Left lobe of liver (tissue), 2 donors: ENCODE data around the gene ATG7. TPM values are rescaled to one million over a fixed set of nuclear protein-coding genes. Genes with fewer than 3 reads are reported as not detected.
"Not testable (repeated sequence)": the region's sequence is repeated elsewhere in the genome, so short reads cannot be mapped to it uniquely, and the experiment has no call there.

Experiments used
- ATAC-seq: fragments of 200-7000 bp; cut with Tn5 transposase; one replicate; pipeline ENCODE4 v1.9.1; 2020; ENCODE audit warnings: mild to moderate bottlenecking, moderate library complexity
- DNase-seq: peaks from one replicate; pipeline ENCODE4 v3.0.0-alpha.2; 2020; ENCODE audit warnings: low spot score
- total RNA-seq: library from RNA; stranded (reverse); gene quantifications from one replicate; pipeline ENCODE4 v1.2.1, GENCODE V29; 2021
- donor health status: DM: no; HTN: no; CAD: no; lungs with moderate emphysema.
- donor health status: DM: no; HTN: yes; CAD: no.

ATG7 gene
- total RNA-seq, 1 donor from 2014 or later = 12.2 TPM

DNA sequence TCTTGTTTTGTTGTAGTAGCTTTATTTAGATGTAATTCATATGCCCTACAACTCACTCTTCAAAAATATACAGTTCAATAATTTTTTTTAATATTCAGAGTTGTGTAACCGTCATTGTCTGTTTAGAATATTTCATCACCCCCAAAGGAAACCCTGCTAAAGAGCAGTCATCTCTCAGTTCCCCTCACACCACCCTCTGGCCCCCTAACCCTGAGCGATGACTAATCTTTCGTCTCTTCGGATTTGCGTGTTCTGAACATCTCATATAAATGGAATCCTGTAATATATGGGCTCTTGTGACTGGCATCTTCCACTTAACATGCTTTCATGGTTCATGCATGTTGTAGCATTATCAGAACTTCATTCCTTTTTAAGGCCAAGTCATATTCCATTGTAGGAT is 183.8 kb downstream of the ATG7 start:
- no peak for DNase-seq
- no peak for ATAC-seq

DNA sequence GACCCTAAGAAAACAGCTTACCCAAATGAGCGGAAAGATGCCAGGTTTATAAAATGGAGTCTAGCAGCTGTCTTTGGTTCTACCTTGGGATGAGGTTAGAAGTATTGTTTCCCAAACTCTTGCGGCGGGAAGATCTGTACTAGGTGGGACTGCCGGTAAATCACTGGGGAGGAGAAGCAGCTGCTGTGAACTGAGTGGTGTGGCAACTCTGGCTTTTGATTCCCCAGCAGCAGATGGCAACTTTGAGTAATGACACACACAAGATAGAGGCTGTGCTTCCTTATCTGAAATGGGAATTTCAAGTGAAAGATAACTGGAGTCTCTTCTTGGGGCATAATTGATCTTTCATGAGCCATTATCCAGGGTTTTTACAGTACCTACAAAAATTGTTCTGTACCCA is 184.9 kb downstream of the ATG7 start:
- ATAC-seq = no peak
- DNase-seq = no peak

DNA sequence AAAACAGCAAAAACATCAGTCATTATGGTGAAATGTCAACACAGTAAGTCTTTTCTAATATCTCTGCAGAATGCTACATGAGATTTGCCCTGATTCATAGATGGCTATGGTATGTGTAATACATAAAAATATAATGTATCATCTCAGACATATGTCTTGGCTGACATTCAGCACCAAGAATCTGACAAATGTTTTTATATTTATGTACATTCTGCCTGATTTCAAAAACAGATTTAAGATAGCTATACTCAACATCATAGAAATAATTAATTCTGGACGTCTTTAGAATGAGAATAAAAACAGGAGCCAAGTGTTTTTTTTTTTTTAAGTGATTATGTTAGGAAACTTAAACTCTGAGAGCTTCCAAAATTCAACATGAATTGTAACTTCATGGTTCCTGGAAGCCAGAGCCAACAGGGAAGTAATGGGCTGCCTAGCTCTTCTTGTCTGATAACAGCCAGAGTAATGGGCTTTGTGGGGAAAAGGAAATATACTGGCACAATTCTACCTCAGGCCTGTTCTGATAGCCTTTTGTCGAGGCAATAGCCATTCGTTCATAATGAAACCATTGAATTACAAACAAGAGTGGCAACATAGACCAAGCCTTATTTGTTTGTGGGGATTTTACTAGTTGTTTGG is 187.1 kb downstream of the ATG7 start:
- ATAC-seq (no peak), DNase-seq (no peak)

DNA sequence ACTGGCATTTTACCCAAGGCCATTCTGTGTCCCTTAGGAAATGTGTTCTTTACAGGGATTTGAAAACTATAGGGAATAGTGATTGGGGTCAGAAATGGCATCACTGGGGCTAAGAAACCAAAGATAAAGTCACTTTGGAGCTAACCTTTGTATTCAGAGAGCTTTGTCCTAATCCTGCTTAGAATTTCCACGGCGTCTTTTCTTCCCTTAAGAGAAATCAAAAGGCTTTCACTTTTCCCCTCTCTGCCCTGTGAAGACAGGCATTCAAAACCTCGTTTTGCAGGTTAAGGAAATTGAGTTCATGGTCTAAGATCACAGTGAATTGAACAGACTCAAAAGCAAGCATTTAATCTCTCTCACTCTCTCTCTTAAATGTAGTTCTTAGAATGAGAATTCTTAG is 189.0 kb downstream of the ATG7 start:
- ATAC-seq = no peak
- no peak for DNase-seq

DNA sequence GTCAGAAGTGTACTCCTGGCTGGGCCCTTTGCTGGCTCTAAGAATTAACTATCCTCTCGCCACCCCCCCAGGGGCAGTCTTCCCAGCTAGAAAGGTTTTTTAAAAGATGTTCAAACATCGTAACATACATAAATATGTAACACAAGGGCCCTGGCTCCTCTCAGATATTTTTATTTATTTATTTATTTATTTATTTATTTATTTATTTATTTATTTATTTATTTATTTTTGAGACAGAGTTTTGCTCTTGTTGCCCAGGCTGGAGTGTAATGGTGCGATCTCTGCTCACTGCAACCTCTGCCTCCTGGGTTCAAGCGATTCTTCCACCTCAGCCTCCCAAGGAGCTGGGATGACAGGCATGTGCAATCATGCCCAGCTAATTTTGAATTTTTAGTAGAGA is 190.5 kb downstream of the ATG7 start:
- DNase-seq = not testable (repeated sequence)

DNA sequence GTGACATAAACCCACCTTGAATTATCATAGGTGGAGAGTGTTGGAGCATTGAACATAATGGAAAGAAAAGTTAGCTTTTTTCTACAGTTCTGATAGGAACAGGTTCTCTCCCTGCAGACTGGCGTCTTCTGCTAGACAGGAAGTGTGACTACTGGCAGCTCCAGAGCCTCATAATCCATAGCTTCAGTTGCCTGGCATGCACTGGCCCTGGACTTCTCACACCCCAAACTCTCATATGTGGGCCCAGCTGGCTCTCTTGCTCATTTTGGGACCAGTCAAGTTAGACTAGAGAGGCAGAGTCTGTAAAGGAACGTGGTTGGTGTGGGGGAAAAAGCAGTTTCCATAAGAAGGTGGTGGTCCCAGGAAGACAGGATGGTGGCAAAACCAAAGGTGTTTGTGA is 191.4 kb downstream of the ATG7 start:
- no peak for ATAC-seq
- no peak for DNase-seq

More for the DNA sequence above, 190.5 kb downstream of the ATG7 start:
- not testable (repeated sequence) for ATAC-seq

DNA sequence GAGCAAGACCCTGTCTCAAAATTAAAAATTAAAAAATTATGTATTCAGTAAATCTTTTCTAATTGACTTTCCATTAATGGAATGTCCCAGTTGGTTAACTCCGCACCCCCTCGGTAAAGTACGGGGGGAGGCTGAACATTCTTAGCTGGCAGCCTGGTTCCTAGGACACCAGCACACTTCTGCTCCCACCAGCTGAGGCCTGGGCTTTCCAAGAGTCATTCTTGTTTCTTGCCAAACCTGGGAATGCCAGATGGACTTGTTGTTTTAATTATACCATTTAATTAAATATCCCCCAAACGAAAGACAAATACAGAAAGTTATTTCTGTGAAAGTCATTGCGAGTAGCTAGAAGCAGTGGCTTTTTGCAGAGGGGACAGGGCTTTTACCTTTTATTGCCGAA is 192.2 kb downstream of the ATG7 start:
- no peak for ATAC-seq
- no peak for DNase-seq

DNA sequence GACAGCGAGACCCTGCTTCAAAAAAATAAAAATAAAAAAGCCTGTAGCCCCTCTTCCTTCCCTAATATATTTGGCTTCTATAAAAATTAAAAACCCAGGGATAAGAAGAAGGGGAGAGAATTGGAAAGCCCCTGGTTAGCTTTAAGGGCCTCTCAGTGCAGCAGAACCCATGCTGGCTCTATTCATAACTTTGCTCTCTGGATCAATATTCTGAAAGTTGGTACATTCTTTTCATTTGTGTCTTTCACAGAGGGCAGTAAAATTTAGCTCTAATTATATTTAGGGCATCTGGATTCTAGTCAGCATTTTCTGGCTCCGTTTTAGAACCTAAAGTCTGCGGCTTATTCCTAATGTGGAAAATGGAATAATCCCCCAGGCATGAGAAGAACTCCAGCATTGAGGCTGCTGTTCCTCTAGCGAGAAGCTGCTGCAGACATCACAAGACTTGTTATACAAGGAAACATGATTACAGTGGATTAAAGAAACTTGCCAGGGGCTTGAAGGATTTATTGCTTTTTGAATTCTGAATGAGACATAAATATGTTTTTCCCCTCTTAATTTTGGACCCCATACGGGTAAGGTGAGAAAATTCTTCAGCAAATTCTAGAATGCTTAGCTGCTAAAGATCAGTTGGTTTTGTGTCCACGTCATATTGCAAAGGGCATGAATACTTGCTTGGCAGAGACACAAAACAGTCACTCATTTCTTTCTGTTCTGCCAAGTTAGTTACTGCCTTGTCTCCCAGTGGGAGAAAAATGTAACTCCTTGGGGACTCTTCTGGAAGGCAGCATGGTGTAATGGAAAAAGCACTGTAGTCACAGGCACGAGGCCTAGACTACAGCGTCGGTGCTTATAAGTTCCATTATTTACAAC is 193.8 kb downstream of the ATG7 start:
- no peak for DNase-seq
- ATAC-seq = peak; percentile 86

DNA sequence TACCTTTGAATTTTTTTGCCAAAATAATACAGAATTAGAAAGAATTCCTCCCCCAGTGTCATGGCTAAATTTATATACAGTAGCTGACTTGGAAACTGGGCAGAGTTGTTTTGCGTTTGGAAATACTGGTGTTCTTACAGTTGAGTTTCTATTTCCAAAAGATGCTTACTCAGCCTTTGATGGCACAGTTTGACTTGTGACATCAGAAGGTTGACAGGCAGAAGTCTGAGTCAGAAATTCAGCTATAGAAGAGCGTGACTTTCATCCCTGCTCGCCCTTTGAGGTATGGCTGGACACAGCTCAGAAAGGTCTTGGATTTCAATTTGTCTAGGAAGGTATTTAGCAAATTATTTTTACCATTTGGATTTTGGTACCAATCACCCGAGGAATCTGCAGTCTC is 195.7 kb downstream of the ATG7 start:
- no peak for ATAC-seq

DNA sequence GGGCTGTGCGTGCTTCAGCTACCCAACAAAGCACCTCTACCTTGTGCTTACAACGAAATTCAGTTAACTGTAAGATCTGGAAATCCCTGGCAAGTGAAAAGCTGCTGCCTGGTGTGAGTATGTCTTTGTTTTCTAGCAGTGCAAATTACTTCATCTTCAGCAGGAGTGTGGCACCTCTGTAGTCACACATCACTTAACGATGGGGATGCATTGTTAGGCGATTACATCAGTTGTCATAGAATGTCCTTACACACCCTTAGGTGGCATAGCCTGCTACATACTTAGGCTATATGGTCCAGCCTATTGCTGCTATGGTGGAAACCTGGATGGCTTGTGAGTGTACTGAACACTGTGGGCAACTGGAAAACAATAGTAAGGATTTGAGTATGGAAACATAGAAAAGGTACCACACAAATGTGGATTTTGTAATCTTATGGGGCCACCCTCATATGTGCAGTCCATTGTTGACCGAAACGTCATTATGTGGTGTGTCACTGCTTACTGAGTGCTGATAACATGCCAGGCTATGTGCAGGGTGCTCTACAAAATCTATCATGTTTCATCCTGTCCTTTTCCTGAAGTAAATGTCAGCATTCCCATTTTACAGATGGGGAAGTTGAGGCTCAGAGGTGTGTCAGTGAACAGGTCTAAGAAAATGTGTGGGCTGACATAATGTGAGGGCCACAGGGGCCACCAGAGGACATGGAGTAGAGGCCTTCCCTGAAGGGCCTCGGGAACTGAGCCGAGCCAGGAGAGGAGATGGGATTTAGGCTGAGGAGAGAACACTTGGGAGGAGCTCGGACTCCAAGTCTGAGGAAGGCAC is 198.0 kb downstream of the ATG7 start:
- DNase-seq = no peak
- ATAC-seq = no peak

More for the DNA sequence above, 195.7 kb downstream of the ATG7 start:
- DNase-seq = no peak

DNA sequence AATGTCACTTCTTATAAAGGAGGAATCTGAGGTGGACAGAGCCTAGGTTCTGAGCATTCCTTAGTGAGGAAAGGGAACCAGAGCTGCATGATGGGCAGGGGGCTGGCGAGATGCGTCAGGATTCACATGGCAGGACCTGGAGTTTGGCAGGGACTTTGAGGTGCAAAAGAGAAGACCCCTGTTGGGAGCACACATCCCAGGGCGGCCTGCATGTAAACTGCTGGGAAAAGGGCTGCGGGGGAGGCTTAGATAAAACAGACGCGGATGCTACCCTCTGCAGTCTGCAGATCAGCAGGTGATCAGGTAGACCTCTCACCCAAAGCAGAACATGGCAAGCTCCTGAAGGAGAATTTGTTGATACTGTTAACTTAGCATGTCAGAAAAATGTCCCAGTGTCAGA is 203.1 kb downstream of the ATG7 start:
- no peak for ATAC-seq
- DNase-seq = no peak

DNA sequence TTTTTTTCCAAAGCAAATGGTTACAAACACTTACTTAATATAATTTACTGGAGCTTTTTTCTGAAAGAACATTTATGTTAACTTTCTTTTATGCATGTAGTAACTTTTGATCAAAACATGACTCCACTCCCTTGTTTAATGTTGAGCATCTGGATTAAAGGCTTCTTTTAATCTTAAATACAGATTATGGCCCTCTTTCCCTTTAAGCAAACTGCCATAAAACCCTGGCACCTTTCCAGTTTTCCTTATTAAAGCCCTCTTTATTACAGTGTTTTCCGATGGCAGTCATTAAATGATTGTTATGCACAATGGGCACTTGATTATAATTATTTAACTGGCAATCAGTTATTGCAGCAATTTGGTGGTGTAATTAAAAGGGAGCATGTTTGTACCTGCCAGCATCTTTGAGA is 204.5 kb downstream of the ATG7 start:
- ATAC-seq = no peak

DNA sequence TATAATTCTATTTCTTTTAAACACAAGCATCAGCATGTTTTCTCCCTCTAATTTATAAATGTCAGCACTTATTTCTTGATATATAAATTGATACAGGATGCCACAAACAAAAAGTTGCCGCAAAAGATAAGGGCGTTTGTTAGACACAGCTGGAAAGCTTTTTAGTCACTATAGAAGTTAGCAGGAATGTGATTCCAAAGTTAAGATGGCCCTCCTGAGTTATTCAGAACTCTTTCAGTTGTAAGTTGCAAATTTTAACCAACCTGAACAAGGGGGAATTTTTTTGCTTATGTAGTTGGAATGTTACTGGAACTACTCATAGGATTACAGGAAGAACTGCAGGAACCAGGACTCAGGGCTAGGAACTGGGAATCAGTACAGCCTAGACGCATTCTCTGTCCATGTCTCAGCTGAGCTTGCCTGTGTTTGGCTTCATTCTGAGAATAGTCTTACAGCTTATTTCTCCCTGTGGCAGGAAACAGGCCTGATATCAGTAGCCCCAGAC is 205.3 kb downstream of the ATG7 start:
- DNase-seq (no peak), ATAC-seq (no peak)

More for the DNA sequence above, 204.5 kb downstream of the ATG7 start:
- no peak for DNase-seq

DNA sequence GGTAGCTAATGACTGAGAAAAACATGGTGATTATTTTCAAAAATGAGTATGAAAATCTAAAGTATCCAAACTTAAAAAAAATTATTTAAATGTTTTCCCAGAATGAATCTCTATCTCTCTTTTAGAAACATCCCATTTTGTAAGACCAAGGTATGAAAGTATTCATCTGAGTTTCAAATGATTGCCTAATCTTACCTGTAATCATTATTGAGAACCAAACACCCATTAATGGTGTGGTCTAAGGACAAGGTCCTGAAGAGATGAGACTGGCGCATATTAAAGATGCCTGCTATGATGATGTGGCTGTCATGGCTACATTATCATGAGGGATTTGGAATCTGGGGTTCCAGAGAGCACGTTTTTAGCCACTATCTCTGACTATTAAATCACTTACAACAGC is 206.0 kb downstream of the ATG7 start:
- ATAC-seq (no peak), DNase-seq (no peak)

DNA sequence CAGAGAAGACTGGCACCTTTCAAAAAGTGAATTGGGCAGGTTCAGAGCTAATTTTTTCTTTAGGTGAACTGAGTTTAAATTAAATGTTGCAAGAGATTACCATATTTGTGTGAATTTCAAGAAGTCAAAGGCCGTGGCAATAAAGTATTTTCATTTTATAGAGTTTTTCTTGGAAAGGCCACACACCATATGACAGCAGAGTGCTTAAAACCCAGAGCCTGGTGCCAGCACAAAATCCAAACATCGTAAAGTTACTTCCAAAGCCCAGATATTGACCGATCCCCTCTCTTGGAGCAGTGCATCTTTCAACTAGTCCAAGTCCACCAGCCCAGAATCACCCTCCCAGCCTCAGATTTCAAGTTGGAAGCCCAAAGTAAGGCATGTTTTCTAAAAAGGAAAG is 207.0 kb downstream of the ATG7 start:
- ATAC-seq (no peak), DNase-seq (no peak)

DNA sequence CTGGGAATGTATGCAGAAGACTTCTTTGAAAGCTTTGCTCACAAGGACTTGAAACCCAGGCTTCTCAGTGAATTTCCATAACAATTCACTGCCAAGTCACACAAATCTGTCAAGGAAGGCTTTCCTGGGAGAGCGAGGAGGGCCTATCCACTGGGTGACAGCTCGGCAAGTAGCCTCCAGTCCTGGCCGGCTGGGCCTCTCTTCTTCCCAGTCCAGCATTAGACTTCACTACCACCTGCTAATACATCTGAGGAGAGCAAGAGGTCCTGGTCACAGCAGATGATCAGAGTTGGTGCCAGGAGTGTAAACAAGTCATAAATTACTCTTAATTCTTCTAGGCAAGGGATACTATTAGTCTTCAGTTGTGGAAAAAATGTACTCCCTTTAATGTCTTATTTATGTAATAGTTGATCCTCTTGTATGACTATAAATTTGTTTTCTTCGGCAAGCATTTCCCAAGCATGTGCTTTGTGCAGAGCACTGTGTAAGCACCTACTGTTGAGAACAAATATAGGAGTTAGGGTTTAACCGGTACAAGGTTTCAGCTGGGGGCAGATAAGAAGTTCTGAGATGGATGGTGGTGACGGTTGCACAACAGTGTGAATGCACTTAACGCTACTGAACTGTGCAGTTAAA is 208.6 kb downstream of the ATG7 start:
- ATAC-seq = no peak
- no peak for DNase-seq

DNA sequence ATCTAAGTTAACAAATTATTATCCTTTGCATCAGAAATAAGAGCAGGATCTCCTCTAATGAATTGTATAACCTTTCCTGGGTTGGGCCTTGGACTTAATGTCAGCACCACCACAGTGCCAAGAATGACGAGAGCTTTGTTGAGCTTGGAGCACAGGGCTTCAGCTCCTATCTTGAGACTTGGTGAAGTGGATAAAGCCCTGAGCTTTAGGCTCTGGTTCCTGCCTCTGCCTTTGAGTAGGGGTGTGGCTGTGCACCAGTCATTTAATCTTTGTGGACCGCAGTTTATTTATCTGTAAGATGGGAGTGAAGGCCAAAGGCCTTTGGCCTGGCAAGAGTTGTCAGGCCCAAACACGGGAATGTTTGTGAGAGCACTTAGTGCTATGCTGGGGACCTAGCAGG is 209.4 kb downstream of the ATG7 start:
- ATAC-seq (no peak), DNase-seq (no peak)

DNA sequence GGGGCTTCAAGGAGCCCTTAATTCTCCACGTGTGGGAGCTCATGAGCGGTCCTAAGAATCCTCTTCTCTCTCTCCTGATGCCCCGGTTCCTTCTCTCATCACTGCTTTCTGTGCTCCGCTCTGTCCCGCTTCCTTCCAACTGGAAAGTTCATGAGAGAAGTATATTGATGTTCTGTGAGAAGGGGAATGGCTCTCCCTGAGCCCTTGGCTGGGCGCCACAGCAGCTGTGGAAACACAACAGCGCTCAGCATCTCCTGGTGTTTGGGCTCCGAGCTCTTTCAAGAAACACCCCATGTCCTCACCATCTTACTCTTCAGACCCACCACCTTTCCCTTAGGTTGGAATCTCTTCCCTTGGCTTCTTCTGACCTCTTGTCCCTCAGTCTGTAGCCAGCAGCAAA is 209.8 kb downstream of the ATG7 start:
- no peak for ATAC-seq

DNA sequence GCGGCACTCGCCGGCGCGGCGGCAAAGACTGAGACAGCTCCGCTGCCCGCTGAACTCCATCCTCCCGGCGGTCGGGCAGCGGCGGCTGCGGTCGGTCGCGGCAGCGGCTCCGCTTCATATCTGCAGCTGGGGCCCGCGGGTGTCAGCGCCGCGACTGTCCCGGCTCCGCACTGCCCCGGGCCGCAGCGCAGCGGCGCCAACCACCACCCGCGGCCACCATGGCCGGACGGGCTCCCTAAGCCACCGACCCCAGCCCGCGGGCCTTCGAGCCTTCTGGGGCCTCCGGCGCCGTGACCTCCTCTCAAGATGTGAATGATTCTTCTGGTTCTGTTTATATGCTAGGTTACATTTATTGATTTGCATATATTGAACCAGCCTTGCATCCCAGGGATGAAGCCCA is 216.2 kb downstream of the ATG7 start:
- DNase-seq, ATAC-seq: not testable (repeated sequence)

More for the DNA sequence above, 209.8 kb downstream of the ATG7 start:
- no peak for DNase-seq

DNA sequence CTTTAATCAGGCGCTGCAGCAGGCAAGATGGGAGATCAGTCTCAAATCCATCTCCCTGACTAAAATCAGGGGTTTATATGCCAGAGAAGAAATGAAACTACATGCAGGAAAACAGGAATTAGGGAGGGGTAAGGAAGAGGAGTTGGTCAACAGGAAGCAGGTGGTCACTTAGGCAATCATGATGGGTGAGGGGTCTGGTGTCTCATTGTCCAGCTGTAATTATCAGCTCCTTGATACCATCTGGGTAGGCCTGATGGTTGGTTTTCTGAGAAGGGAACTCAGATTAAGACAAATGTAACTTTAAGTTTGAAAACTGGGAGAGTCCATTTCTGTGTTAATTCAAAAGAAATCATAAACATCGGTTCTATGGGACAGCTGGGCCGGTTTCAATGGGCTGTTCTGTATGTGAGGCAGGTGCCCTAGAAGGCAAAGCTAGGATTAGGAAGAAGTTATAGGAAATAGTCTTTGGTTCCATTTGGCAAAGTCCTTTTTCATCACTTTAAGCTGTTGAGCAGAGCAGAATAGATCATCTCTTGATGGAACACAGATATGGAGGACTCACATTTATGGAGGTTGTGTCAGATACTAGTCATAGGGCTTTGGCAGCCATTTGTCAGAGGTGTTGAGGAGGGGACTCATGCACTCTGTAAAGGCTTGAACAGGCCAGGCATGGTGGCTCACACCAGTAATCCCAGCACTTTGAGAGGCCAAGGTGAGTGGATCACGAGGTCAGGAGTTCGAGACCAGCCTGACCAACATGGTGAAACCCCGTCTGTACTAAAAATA is 222.1 kb downstream of the ATG7 start:
- DNase-seq = no peak
- ATAC-seq = no peak
